NCI-H526 (cell line): ENCODE data around the gene FBXO31.
"Not testable (repeated sequence)": the region's sequence is repeated elsewhere in the genome, so short reads cannot be mapped to it uniquely, and the experiment has no call there.

Experiments used
- DNase-seq, 2 experiments: peaks; one replicate each; lab custom pipeline; 2025; lab: John Stamatoyannopoulos, UW

The FBXO31 gene

GRCh38 chr16:87342978-87343752 is 40.4 kb downstream of the FBXO31 start:
- DNase-seq = no peak

- DNase-seq = no peak
Measured at GRCh38 chr16:87342504-87342903, 41.1 kb downstream of the FBXO31 start.

GRCh38 chr16:87340198-87340597 is 43.4 kb downstream of the FBXO31 start:
- DNase-seq = no peak

DNA sequence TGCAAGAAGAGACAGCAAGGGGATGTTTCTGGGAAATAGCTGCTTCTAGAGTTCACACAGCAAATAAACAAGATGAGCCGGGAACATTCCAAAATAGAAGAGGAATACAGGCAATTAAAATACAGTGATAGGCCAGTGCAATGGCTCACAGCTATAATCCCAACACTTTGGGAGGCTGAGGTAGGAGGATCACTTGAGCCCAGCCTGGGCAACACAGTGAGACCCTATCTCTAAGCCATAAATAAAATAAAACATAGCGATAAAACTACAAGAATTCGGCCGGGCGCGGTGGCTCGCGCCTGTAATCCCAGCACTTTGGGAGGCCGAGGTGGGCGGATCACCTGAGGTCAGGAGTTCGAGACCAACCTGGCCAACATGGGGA is 43.9 kb downstream of the FBXO31 start:
- not testable (repeated sequence) for DNase-seq

GRCh38 chr16:87339086-87339723 is 44.4 kb downstream of the FBXO31 start:
- no peak for DNase-seq

DNA sequence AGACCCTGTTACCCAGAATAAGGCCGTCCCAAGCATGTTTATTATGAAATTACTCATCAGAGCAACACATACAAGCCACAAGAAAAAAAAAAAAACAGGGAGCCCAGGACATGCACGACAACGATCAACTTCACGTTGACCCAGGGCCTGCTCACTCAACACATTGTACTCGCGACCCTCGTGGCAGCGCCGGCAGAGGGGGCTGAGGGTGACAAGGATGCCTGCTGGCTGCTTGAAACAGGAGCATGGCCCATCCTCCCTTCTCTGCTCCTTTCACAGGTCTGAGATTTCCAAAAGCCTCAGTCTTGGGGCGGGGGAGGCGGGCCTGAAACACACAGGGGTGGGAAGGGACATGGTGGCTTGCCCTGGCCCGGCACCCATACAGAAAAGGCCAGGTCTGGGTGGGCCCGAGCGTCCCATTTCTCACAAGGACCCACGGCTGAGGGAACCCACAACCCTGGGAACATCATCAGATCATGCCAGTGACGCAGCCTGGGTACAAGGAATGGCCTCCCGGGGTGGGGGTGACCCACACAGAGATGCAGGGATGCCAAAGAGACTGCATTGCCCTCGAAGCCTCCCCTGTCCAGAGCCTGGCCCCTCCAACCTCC is 45.3 kb downstream of the FBXO31 start:
- no peak for DNase-seq

- DNase-seq = no peak
Measured at GRCh38 chr16:87337262-87337771, 46.3 kb downstream of the FBXO31 start.

GRCh38 chr16:87336434-87337240 is 46.9 kb downstream of the FBXO31 start:
- DNase-seq = no peak

DNA sequence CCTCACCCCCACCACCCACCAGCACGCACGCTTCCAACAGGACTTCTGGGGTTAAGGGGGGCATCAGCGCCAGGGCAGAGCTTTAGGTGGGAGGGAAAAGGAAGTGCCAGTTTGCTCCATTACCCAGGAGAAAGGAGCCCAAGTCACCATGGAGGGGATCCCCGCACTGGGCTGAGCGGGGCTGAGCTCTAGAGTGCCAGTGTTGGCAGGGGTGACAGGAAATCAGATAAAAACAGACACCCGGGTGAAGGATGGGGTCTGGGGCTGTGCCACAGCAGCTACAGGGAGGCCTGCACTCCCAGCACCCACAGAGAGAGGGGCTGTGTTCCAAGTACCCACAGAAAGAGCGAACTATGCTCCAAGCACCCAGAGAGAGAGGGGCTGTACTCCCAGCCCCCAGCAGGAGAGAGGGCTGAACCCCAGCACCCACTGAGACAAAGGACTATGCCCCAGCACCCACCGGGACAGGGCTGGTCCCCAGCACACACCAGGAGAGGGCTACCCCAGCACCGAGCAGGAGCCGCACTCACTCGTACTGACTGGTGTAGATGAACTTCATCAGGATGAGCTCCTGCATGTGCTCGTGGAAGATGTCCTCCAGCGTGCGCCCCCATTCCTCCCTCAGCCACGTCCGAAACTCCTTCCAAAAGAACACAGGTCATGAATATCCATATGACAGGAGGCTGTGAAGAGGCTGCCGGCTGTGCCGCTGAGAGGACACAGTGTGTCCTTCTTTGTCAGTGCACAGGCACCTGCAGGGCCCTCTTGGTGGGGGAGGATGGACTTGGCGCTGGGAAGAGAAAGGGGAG is 47.7 kb downstream of the FBXO31 start:
- DNase-seq = no peak

DNA sequence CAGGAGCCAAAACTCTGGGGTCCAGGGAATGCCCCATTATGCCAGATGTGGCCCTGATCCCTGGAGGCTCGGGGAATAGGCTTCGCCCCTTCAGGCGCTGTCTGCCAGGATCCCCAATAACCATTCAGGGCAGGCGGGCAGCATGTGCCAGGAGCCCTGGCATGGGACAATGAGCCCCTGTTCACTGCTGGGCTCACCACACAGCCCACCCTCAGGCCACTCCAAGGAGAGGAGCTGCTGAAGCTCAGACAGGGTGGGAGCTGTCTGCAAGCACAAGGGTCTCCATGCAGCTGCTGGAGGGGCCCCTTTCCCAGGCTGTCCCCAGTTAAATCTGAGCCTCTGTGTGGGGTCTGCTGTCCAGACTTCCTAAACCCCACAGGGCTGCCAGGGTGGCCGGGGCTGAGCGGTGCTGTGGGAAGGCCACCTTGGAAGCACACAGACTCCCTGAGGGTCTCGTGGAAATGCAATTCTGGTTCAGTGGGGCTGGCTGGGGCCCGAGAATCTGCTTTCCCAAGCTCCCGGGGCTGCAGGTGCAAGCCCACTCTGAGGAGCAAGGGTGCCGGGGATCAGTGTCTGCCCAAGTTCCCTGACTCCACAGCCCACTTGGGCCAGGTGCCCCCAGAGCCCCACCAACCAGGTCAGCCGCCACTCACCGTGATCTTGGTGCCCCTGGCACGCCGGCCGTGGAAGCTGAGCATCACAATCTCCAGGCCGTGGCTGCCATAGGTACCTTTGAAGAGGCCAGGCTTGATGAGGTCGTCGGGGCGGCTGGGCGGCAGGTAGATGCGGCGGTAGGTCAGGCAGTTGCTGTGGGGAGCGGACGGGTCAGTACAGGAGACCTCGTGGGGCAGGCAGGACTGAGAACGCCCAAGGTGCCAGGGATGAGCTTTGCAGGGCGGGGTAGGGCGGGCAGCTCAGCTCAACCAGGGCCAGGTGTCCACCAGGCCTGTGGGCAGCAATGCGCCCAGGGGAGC is 48.6 kb downstream of the FBXO31 start:
- DNase-seq = no peak

DNA sequence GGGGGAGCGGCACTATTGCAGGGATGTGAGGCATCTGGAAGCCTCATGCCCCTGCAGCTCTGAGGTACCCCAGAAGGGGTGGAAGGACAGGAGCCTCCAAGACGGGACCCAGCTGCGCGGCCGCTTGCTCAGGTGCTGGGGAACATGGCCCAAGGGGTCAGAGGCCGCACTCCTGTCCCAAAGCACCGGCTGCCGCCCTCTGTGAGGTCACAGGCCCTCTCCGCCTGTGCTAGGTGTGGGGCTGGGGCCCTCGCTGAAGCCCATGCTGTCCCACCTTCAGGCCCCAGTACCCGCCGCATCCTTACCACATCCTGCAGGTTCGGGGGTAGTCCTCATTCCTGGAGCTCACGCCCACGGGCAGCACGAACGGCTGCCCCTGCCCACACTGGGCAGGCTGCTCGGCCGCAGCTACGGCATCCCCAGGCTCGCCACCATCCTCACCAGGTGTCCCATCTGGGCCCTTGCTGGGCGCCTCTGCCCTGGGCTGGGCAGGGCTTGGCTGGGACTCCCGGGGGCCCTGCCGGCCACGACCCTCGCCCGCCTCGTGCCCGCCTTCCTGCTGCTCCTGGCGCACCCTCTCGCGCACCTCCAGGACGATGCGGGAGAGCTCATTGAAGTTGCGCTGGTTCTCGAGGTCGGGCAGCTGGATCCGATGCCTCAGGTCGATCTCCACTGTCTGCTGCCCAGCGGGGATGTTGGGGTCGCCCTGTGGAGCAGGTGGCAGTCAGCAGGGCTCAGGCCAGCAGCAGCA is 49.8 kb downstream of the FBXO31 start:
- DNase-seq = no peak

- DNase-seq = no peak
Measured at GRCh38 chr16:87333101-87333500, 50.5 kb downstream of the FBXO31 start.

- DNase-seq = no peak
Measured at GRCh38 chr16:87332150-87332549, 51.4 kb downstream of the FBXO31 start.

DNA sequence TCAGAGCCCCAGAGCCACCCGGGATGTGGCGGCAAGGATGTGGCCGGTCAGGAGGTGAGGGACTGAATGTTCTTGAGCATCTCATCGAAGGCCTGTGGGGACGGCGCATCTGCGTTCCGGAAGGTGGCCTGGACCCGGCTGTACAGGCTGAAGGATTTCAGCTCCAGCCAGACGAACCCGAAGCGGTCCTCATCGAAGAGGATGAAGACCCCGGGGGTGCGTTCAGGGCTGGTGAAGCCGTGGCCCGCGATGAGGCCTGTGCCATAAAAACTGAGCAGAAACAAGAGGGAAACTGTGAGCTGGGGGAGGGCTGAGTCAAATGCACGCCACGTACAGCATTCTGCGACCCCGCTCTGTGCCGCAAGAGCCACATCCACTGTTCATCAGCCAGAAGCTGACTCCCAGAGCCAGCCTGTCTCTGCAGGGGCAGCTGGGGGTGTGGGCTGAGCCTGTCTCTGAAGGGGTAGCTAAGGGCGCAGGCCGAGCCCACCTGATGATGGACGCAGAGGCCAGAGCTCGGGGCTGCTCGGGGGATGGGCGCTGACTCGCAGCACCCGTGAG is 52.3 kb downstream of the FBXO31 start:
- no peak for DNase-seq

GRCh38 chr16:87330646-87331045 is 52.9 kb downstream of the FBXO31 start:
- no peak for DNase-seq

DNA sequence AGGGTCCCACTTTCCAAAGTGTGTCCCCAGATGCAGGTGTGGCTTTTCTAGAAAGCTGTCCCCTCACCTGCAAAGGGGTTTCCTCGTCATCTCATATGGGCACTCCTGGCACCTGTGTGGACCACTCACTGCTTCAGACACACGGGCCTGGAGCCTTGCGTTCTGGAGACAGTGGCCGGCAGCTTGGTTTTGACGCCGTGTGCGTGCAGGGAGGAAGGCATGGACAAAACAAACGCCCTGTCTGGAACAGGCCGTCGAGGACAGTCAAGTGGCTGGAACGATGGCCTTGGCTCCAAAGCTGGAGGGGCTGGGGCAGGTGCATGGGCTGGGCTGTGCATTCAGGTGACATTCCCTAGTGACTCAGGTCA is 53.3 kb downstream of the FBXO31 start:
- no peak for DNase-seq

DNA sequence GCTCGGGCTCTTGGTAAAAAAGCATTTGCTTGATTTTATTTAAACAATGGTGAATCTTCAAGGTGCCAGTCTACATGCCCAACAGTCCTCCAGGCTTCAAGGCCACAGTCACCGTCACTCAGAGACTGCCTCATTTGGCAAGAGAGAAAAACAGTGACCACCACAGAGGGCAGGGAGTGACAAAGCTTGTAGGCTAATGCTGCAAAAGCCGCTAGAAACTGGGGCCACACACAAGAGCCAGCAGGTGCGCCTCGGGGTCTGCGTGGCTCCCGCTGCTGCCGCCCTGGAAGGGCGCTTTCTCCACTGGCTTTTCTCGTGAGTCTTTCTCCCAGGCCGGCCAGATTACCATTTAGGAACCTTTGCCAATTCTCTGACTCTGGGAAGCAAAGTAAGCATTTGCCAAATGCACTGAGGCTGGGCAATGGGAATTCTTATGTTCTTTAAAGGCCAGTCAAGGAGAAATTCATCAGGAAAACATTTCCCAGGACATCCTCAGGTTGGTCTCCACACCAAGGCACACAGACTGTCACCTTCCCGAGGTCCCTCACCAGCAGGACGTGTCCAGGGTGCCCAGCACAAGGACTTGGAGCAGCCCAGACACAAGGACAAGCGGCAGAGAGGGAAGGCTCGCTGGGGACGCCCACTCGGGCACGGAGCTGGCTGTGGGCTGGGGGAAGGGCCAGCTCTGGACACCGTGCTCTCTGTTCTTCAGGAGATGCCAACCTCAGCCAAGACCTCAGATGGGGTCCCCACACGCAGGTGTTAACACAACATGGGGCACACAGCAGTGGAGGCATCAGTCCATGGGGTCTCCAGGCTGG is 53.9 kb downstream of the FBXO31 start:
- no peak for DNase-seq

- DNase-seq = no peak
Measured at GRCh38 chr16:87328846-87329245, 54.7 kb downstream of the FBXO31 start.
